Lower lobe of right lung (tissue), 2 donors: ENCODE measurements around the gene RNF182. TPM values are rescaled to one million over a fixed set of nuclear protein-coding genes. Genes with fewer than 3 reads are reported as not detected.
"Not testable (repeated sequence)": the region's sequence is repeated elsewhere in the genome, so short reads cannot be mapped to it uniquely, and the experiment has no call there.

Experiments used
- ATAC-seq, 2 donors: fragments of 200-7000 bp; cut with Tn5 transposase; one replicate each; pipeline ENCODE4 v1.9.1; 2020 to 2022; ENCODE audit warnings: mild to moderate bottlenecking in 2 of 2, moderate library complexity in 2 of 2
- DNase-seq: peaks from one replicate; pipeline ENCODE4 v3.0.0-alpha.2; 2020
- H3K27ac ChIP-seq: fragments of 200-600 bp; one replicate; pipeline ENCODE4 v1.8.0; 2022
- H3K27me3 ChIP-seq: fragments of 200-600 bp; one replicate; pipeline ENCODE4 v1.8.0; 2022; ENCODE audit warnings: low read depth
- H3K36me3 ChIP-seq: fragments of 200-600 bp; one replicate; pipeline ENCODE4 v1.8.0; 2022; ENCODE audit warnings: mild to moderate bottlenecking
- H3K4me1 ChIP-seq: fragments of 200-600 bp; one replicate; pipeline ENCODE4 v1.8.0; 2022
- H3K4me3 ChIP-seq: fragments of 200-600 bp; one replicate; pipeline ENCODE4 v1.8.0; 2022; ENCODE audit warnings: mild to moderate bottlenecking
- H3K9me3 ChIP-seq: fragments of 200-600 bp; one replicate; pipeline ENCODE4 v1.8.0; 2022
- intact Hi-C: fragments of 100-400 bp; cut with DNase I; formaldehyde crosslinking; loops from one replicate; pipeline ENCODE4 v1.11.0; 2022
- long read RNA-seq: library from polyadenylated mRNA; unstranded; transcript quantifications from one replicate; pipeline ENCODE4 v2.0.0, GENCODE V29; 2021
- total RNA-seq: library from RNA; stranded (reverse); fragmentation: NEBNext Ultra II Directional; extraction: Animal tissue kit (Norgen Biotek cat#: 25700); gene quantifications from one replicate; pipeline ENCODE4 v1.2.1, GENCODE V29; 2021
- TF ChIP-seq, protein P1 (sequence below): fragments of 200-600 bp; IDR thresholded peaks from one replicate; pipeline ENCODE4 v1.8.0; 2022; ENCODE audit warnings: antibody characterized with exemption, mild to moderate bottlenecking
- donor health status: DM: no; HTN: yes; CAD: no; lungs with severe emphysema.

RNF182 gene, protein sequence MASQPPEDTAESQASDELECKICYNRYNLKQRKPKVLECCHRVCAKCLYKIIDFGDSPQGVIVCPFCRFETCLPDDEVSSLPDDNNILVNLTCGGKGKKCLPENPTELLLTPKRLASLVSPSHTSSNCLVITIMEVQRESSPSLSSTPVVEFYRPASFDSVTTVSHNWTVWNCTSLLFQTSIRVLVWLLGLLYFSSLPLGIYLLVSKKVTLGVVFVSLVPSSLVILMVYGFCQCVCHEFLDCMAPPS
- total RNA-seq = 5.3 TPM
- long read RNA-seq, partial matches to known transcripts = 0 of 2 reads
- long read RNA-seq, other reads (novel, unspliced or antisense) = 0 of 2 reads

DNA sequence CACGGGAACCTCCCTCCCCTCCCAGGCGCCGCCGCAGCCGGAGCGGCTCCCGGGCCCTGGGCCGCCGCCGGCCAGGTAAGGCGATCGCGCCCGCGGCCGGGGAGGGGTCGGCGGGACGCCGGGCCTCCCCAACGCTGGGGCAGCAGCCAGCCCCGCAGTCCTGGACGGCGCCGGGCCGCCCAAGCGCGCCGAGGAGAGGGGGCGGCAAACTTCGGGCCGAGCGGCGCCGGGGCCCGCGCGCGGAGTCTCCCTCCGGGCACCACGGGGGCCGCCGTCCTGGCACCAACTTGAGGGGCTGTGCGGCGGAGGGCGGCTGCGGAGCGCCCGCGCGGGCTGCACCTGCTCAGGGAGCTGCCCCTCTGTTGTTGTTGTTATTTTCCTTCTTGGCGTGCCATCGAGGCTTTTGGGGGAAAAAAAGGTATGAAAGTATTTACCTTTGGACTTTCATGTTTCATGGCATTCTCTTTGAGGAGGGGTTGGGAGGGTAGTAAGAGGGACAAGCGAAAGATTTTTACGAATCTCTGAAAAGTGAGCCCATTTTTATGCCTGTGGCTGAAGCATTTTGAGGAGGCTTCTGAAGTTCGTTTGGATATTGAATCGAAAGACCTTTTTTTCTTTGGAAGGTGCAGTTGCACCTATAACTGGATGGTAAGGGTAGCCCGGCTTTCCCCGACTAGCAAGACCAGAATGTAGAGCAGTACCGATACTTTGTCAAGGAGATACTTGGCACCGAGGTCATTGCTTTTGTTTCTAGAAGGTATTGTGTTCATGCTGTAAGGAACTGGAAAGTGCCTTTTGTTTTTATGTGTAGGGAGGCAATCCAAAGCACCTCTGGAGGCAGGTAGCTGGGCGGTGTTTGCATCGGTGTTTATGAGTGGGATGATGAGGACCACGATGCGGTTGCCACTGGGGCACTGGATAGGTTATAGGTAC, at the start of gene RNF182:
Gene RNF182, plus strand, starts transcription at position 4 of the 933 bp plus-strand sequence. CDS start 52,168 bp downstream, outside the sequence.
- DNase-seq = no peak
- TF ChIP-seq, protein P1, sequence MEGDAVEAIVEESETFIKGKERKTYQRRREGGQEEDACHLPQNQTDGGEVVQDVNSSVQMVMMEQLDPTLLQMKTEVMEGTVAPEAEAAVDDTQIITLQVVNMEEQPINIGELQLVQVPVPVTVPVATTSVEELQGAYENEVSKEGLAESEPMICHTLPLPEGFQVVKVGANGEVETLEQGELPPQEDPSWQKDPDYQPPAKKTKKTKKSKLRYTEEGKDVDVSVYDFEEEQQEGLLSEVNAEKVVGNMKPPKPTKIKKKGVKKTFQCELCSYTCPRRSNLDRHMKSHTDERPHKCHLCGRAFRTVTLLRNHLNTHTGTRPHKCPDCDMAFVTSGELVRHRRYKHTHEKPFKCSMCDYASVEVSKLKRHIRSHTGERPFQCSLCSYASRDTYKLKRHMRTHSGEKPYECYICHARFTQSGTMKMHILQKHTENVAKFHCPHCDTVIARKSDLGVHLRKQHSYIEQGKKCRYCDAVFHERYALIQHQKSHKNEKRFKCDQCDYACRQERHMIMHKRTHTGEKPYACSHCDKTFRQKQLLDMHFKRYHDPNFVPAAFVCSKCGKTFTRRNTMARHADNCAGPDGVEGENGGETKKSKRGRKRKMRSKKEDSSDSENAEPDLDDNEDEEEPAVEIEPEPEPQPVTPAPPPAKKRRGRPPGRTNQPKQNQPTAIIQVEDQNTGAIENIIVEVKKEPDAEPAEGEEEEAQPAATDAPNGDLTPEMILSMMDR = no peak
- peaks cover 23% of the 10 kb centered on the region for H3K4me1 ChIP-seq

DNA sequence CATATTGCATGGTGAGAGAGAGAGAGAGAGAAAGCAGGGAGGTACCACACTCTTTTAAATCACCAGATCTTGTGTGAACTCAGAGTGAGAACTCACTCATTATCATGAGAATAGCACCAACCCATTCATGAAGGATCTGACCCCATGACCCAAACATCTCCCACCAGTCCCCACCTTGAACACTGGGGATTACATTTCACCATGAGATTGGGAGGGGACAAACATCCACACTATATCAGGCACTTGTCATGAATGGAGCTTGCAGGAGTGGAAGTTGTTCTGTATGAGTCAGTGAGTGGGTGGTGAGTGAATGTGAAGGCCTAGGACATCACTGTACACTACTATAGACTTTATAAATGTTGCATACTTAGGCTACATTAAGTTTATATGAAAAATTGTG, 47.7 kb upstream of the RNF182 start:
- Histone ChIP-seq H3K27ac (no peak overlapping the region), H3K4me3 (no peak overlapping the region), H3K27me3 (no peaks in the 10 kb centered on the region), H3K36me3 (no peaks in the 10 kb centered on the region), H3K9me3 (no peaks in the 10 kb centered on the region), H3K4me1 (peaks cover 15% of the 10 kb centered on the region)
- DNase-seq (no peak), ATAC-seq (no peak)
- TF ChIP-seq, protein P1 = no peak
- intact Hi-C loops = no loop called here

More for the DNA sequence above, at the start of gene RNF182:
- peak within 1 kb of the TSS; percentile 53 for H3K4me3 ChIP-seq
- peak within 1 kb of the TSS; percentile 37 for H3K27ac ChIP-seq
- intact Hi-C loops = no loop called here
- peak; percentile 87 to 90 for ATAC-seq
- H3K27me3 ChIP-seq = peaks cover 77% of the 10 kb centered on the region
- no peaks in the 10 kb centered on the region for H3K9me3 ChIP-seq
- no peaks in the 10 kb centered on the region for H3K36me3 ChIP-seq

DNA sequence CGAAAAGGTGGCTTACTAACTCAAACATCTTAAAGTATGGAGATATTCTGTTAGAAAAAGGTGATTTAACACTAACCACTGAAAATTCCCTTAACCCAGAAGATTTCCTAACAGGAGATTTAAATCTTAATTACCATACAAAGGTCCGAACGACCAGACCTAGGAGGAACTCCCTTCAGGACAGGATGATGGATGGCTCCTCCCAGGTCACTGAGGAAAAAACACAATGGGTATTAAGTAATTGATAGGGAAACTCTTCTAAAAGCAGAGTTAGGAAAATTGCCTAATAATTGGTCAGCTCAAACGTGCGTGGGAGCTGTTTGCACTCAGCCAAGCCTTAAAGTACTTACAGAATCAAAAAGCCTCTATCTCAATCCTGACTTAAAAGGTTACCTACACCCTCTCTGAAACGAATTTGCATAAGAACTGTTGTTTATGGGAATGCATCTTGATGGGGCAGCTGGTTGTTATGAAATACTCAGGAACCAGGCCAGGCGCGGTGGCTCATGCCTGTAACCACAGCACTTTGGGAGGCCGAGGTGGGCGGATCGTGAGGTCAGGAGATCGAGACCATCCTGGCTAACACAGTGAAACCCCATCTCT, 44.6 kb upstream of the RNF182 start:
- H3K36me3 ChIP-seq, H3K4me1 ChIP-seq, H3K27ac ChIP-seq, intact Hi-C loops, H3K9me3 ChIP-seq, H3K4me3 ChIP-seq, H3K27me3 ChIP-seq: not testable (repeated sequence)
- ATAC-seq (peak; percentile 37 to 39), DNase-seq (peak; percentile 68)

DNA sequence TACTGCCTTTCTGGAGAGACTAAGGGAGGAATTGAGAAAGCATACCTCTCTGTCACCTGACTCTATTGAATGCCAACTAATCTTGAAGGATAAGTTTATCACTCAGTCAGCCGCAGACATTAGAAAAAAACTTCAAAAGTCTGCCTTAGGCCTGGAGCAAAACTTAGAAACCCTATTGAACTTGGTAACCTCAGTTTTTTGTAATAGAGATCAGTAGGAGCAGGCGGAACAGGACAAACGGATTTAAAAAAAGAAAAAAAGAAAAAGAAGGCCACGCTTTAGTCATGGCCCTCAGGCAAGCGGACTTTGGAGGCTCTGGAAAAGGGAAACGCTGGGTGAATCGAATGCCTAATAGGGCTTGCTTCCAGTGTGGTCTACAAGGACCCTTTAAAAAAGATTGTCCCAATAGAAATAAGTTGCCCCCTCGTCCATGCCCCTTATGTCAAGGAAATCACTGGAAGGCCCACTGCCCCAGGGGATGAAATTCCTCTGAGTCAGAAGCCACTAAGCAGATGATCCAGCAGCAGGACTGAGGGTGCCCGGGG, 43.1 kb upstream of the RNF182 start:
- intact Hi-C loops = no loop called here
- no peak for ATAC-seq
- Histone ChIP-seq H3K27me3 (no peaks in the 10 kb centered on the region), H3K4me3 (no peak overlapping the region), H3K27ac (no peak overlapping the region), H3K36me3 (no peaks in the 10 kb centered on the region), H3K9me3 (no peaks in the 10 kb centered on the region), H3K4me1 (no peaks in the 10 kb centered on the region)
- TF ChIP-seq, protein P1 = no peak
- no peak for DNase-seq

DNA sequence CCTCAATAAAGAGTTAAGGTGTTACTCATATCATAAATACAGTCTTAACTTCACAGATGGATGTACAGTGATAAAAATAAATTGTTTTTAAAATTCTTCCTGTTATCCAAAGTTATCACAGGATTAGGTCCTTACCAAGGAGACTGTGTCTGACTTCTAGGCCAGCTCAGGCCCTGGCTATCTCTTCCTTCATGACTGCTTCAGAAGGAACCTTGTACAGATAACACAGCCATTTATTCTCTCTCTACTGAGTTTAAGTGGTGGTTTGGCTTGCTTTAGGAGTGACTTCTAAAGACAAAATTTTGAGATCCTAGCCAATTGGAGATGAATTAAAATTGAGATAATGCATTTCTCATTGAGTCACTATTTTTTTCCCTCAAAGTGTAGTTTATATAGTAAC, 40.8 kb upstream of the RNF182 start:
- ATAC-seq = no peak
- H3K27ac ChIP-seq = no peak overlapping the region
- H3K4me3 ChIP-seq = no peak overlapping the region
- intact Hi-C loops = no loop called here
- TF ChIP-seq, protein P1 = no peak
- no peaks in the 10 kb centered on the region for H3K4me1 ChIP-seq
- H3K9me3 ChIP-seq = no peaks in the 10 kb centered on the region
- no peak for DNase-seq
- no peaks in the 10 kb centered on the region for H3K36me3 ChIP-seq
- H3K27me3 ChIP-seq = no peaks in the 10 kb centered on the region
